ENCODE measurements around the gene NACAD. TPM values are rescaled to one million over a fixed set of nuclear protein-coding genes. Genes with fewer than 3 reads are reported as not detected.

Gene NACAD
- total and polyA plus RNA-seq, 2 experiments from 2014 or later = 1.2 to 2.9 TPM

DNA sequence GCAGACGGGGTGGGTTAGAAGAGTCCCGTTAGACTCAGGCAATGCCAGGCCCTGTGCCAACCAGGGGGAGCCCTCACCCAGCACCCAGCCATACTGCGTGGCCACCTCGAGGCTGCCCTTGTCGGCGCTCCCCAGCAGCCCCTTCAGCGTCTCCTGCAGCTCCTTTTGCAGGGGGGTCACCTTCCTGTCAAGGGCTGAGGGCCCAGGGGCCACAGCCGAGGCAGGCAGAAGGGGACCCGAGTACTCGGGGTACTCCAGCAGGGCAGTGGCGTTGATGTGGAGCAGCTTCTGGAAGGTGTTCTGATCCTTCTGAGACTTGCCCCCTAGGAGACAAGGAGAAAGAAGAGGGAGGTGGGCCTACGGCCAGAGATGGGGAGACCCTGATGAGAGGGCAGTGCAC, 13.0 kb upstream of the NACAD start:
- DNase-seq = no peak
- no peak overlapping the region for H2AFZ ChIP-seq
- H3K4me3 ChIP-seq = no peak overlapping the region
- H3K27ac ChIP-seq = no peak overlapping the region
- no peak overlapping the region for H3K4me2 ChIP-seq (ENCODE audit: unreplicated experiment)
- H3K4me1 ChIP-seq (ENCODE audit: insufficient read depth) = no peaks in the 10 kb centered on the region
- no peak overlapping the region for H3K9ac ChIP-seq
- 0 out of 2 replicates have a peak, but pooled peaks cover 8% of the 10 kb centered on the region for H3F3A ChIP-seq (ENCODE audit: insufficient read depth)
- TF ChIP-seq EZH2phosphoT487 (IDR thresholded peaks at IDR 0.05; ENCODE audit: insufficient read depth, low read depth) = no peak
- no peak for TF ChIP-seq EZH2 (IDR thresholded peaks at IDR 0.05; ENCODE audit: insufficient read depth, poor library complexity, severe bottlenecking)
- no peaks in the 10 kb centered on the region for H4K20me1 ChIP-seq (ENCODE audit: insufficient read depth)
- peaks cover 27% of the 10 kb centered on the region; the same call in 1 of the 2 replicates for H3K36me3 ChIP-seq (ENCODE audit: low read depth)
- peaks cover 20% of the 10 kb centered on the region for H3K79me2 ChIP-seq (ENCODE audit: insufficient read depth)
- in situ Hi-C loops (cut with MboI) = loop anchor here (25.0 kb wide), 1 partner anchor 514 kb away; the partner anchor contains the start of gene TMED4
- no peaks in the 10 kb centered on the region for H3K27me3 ChIP-seq (replicated peaks; ENCODE audit: insufficient read depth)
- H3K9me3 ChIP-seq (ENCODE audit: low read depth) = no peaks in the 10 kb centered on the region
- H3K9me2 ChIP-seq (ENCODE audit: insufficient read depth) = no peaks in the 10 kb centered on the region
- 91 to 95% methylated on average over 12 of the region's 12 CpGs for WGBS, 2 experiments (ENCODE audit: low coverage in 1 of 2, low lambda C conversion rate in 2 of 2, missing lambda C conversion rate in 2 of 2)

DNA sequence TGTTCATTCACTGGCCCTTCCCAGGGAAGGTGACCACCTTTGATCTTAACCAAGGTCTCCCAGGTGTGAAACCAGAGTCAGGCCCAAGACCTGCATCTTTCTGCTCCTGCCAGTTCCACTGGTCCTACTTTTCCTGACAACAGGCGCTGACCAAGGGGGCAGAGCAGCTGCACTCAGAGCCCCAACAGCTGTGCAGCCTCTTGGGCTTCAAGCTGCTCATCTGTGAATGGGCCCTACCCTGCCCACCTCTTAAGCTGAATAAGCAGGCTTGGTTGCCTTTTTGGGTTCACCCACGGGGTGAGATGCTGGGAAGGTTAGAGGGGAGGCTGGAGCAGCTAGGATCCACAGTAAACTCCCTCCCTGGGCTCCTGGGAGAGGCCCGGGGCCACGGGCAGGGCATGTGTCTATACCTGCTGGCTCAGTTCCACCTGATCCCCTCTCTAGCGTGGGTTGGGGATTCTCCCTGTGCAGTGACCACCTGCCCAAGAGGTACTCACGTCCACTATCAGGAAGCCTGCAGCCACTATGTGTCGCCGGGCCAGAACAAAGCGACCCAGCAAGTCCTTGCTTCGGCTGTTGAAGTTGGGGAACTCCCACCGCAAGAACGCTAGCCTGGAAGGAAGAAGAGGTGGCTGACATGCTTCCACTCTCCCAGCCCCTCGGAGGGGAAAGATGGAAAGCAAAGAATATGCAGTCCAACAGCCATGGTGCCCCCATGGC, 12.2 kb upstream of the NACAD start:
- no peaks in the 10 kb centered on the region for H3K9me2 ChIP-seq (ENCODE audit: insufficient read depth)
- H3K79me2 ChIP-seq (ENCODE audit: insufficient read depth) = peaks cover 11% of the 10 kb centered on the region
- no peaks in the 10 kb centered on the region for H4K20me1 ChIP-seq (ENCODE audit: insufficient read depth)
- H3F3A ChIP-seq (ENCODE audit: insufficient read depth) = 0 out of 2 replicates have a peak, but pooled peaks cover 8% of the 10 kb centered on the region
- no peaks in the 10 kb centered on the region for H3K4me1 ChIP-seq (ENCODE audit: insufficient read depth)
- in situ Hi-C loops (cut with MboI) = loop anchor here (25.0 kb wide), 1 partner anchor 514 kb away; the partner anchor contains the start of gene TMED4
- H2AFZ ChIP-seq = no peak overlapping the region
- H3K4me2 ChIP-seq (ENCODE audit: unreplicated experiment) = no peak overlapping the region
- H3K27ac ChIP-seq = no peak overlapping the region
- TF ChIP-seq EZH2phosphoT487 (IDR thresholded peaks at IDR 0.05; ENCODE audit: insufficient read depth, low read depth) (no peak), EZH2 (IDR thresholded peaks at IDR 0.05; ENCODE audit: insufficient read depth, poor library complexity, severe bottlenecking) (no peak)
- no peak overlapping the region for H3K4me3 ChIP-seq
- H3K9me3 ChIP-seq (ENCODE audit: low read depth) = no peaks in the 10 kb centered on the region
- H3K9ac ChIP-seq = no peak overlapping the region
- 87 to 92% methylated on average over 13 of the region's 13 CpGs for whole genome bisulfite sequencing, 2 experiments (ENCODE audit: low coverage in 1 of 2, low lambda C conversion rate in 2 of 2, missing lambda C conversion rate in 2 of 2)
- no peaks in the 10 kb centered on the region for H3K27me3 ChIP-seq (replicated peaks; ENCODE audit: insufficient read depth)
- peaks cover 22% of the 10 kb centered on the region; the same call in 1 of the 2 replicates for H3K36me3 ChIP-seq (ENCODE audit: low read depth)
- DNase-seq = no peak

- H3K9me2 ChIP-seq (ENCODE audit: insufficient read depth) = no peaks in the 10 kb centered on the region
- in situ Hi-C loops (cut with MboI) = loop anchor here (25.0 kb wide), 1 partner anchor 513 kb away; the partner anchor contains the start of gene TMED4
Measured at GRCh38 chr7:45099891-45100760, 11.4 kb upstream of the NACAD start.

More at GRCh38 chr7:45099891-45100760, 11.4 kb upstream of the NACAD start:
- H3K79me2 ChIP-seq (ENCODE audit: insufficient read depth) = 0 out of 2 replicates have a peak, but pooled peaks cover 3% of the 10 kb centered on the region
- 90 to 92% methylated on average over 16 of the region's 16 CpGs for WGBS, 2 experiments (ENCODE audit: low coverage in 1 of 2, low lambda C conversion rate in 2 of 2, missing lambda C conversion rate in 2 of 2)
- H3K4me2 ChIP-seq (ENCODE audit: unreplicated experiment) = no peak overlapping the region
- H3K4me1 ChIP-seq (ENCODE audit: insufficient read depth) = no peaks in the 10 kb centered on the region
- no peaks in the 10 kb centered on the region for H4K20me1 ChIP-seq (ENCODE audit: insufficient read depth)
- H2AFZ ChIP-seq = no peak overlapping the region
- no peaks in the 10 kb centered on the region for H3K9me3 ChIP-seq (ENCODE audit: low read depth)
- H3K27ac ChIP-seq = no peak overlapping the region
- TF ChIP-seq EZH2 (IDR thresholded peaks at IDR 0.05; ENCODE audit: insufficient read depth, poor library complexity, severe bottlenecking) (no peak), EZH2phosphoT487 (IDR thresholded peaks at IDR 0.05; ENCODE audit: insufficient read depth, low read depth) (no peak)
- peaks cover 17% of the 10 kb centered on the region; the same call in 1 of the 2 replicates for H3K36me3 ChIP-seq (ENCODE audit: low read depth)
- H3K9ac ChIP-seq = no peak overlapping the region
- DNase-seq = no peak
- no peaks in the 10 kb centered on the region for H3K27me3 ChIP-seq (replicated peaks; ENCODE audit: insufficient read depth)
- 0 out of 2 replicates have a peak, but pooled peaks cover 8% of the 10 kb centered on the region for H3F3A ChIP-seq (ENCODE audit: insufficient read depth)
- no peak overlapping the region for H3K4me3 ChIP-seq

Data from GM23248 (cell line).